ENCODE results near the gene GRIK4. TPM values are rescaled to one million over a fixed set of nuclear protein-coding genes. Genes with fewer than 3 reads are reported as not detected.

The GRIK4 gene
- total and polyA plus RNA-seq, 9 of the 15 experiments (the other 6 are each of a cell fraction or from before 2014, with no cell fraction given), result not detected

- FAIRE-seq, result no peak
- WGBS (ENCODE audit: insufficient coverage, low coverage, missing lambda C conversion rate), result 0% methylated on average over 2 of the region's 2 CpGs
- CTCF ChIA-PET (ENCODE audit: low intra/inter-chr PET ratio), result no interaction called here
Observed at GRCh38 chr11:120810251-120810650, 298.7 kb downstream of the GRIK4 start.

More at GRCh38 chr11:120810251-120810650, 298.7 kb downstream of the GRIK4 start:
- TF ChIP-seq ETV6 (IDR thresholded peaks at IDR 0.05; ENCODE audit: borderline replicate concordance in 1 of 2, low read depth in 2 of 2, low read length in 1 of 2) (no peak), ETV6 (CRISPR knock-in tag; IDR thresholded peaks at IDR 0.05; ENCODE audit: borderline replicate concordance) (no peak), SREBF1 (IDR thresholded peaks at IDR 0.05; ENCODE audit: borderline replicate concordance, low read depth, low read length) (no peak), SNIP1 (IDR thresholded peaks at IDR 0.05; ENCODE audit: low read depth) (no peak), ZNF23 (CRISPR knock-in tag; IDR thresholded peaks at IDR 0.05) (no peak), ELF4 (CRISPR knock-in tag; IDR thresholded peaks at IDR 0.05) (no peak), KDM2B (CRISPR knock-in tag; IDR thresholded peaks at IDR 0.05) (no peak), ZKSCAN3 (CRISPR knock-in tag; IDR thresholded peaks at IDR 0.05) (no peak), MTA3 (IDR thresholded peaks at IDR 0.05; ENCODE audit: borderline replicate concordance) (no peak), BRF2 (IDR thresholded peaks at IDR 0.05; ENCODE audit: borderline replicate concordance, insufficient read depth, insufficient read length) (no peak), BRCA1 (IDR thresholded peaks at IDR 0.05) (no peak), BRCA1 (CRISPR knock-in tag; IDR thresholded peaks at IDR 0.05) (no peak), ATF1 (CRISPR knock-in tag; IDR thresholded peaks at IDR 0.05) (no peak), ATF1 (tag; IDR thresholded peaks at IDR 0.05) (no peak), U2AF1 (optimal IDR thresholded peaks at IDR 0.05; ENCODE audit: low read depth, low read length) (no peak), ZNF696 (CRISPR knock-in tag; conservative IDR thresholded peaks at IDR 0.05) (no peak)
- in situ Hi-C loops (cut with MboI) (no loop called here), intact Hi-C loops (cut with micrococcal nuclease) (no loop called here)
- no TSS peak for BruUV-seq (replicated peaks)
- POLR2A ChIA-PET, result no interaction called here
- Histone ChIP-seq H3K4me3 (no peak overlapping the region), H4K20me1 (replicated peaks; ENCODE audit: control insufficient read depth, insufficient read depth, low read length) (no peaks in the 10 kb centered on the region; the same call in 1 of the 2 replicates), H3K9me3 (replicated peaks; ENCODE audit: control insufficient read depth, insufficient read depth, low read depth, low read length) (no peaks in the 10 kb centered on the region), H3K9ac (ENCODE audit: insufficient read depth in 1 of 2, low read depth in 2 of 2, low read length in 2 of 2) (no peak overlapping the region), H3K79me2 (ENCODE audit: control insufficient read depth, insufficient read depth, low read length) (no peaks in the 10 kb centered on the region), H3K9me1 (ENCODE audit: control insufficient read depth, insufficient read depth, low read length) (no peaks in the 10 kb centered on the region), H3K36me3 (ENCODE audit: control insufficient read depth, insufficient read depth, low read length) (no peaks in the 10 kb centered on the region), H3K4me1 (replicated peaks in 1 of 2; ENCODE audit: control insufficient read depth in 2 of 2, insufficient read depth in 2 of 2, low read length in 2 of 2) (no peaks in the 10 kb centered on the region), H3K27ac (ENCODE audit: extremely low read depth, low read depth, low read length) (no peak overlapping the region), H3K27me3 (ENCODE audit: control insufficient read depth in 2 of 2, insufficient read depth in 2 of 2, low read length in 2 of 2) (peaks cover 4 to 33% of the 10 kb centered on the region in 2 experiments; a peak in 3 of 5 replicates), H3K4me2 (ENCODE audit: insufficient read depth, low read length) (no peak overlapping the region), H2AFZ (ENCODE audit: low read depth, low read length) (no peak overlapping the region)
- ATAC-seq (no peak), DNase-seq (ENCODE audit: extremely low read depth in 1 of 4, low spot score in 3 of 4) (no peak)

Data from K562 (cell line).